ENCODE results near the gene KANSL1.

- no peak for TF ChIP-seq CTCF (IDR thresholded peaks at IDR 0.05)
- TF ChIP-seq POLR2AphosphoS5 (IDR thresholded peaks at IDR 0.05) = no peak
- no peak for TF ChIP-seq EP300 (IDR thresholded peaks at IDR 0.05)
- TF ChIP-seq POLR2A (IDR thresholded peaks at IDR 0.05) = no peak
Observed at GRCh38 chr17:46147296-46147695, 45.9 kb downstream of the KANSL1 start.
